ENCODE results near the gene LCP2.

- TF ChIP-seq, protein P1, sequence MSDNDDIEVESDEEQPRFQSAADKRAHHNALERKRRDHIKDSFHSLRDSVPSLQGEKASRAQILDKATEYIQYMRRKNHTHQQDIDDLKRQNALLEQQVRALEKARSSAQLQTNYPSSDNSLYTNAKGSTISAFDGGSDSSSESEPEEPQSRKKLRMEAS (IDR thresholded peaks at IDR 0.05; ENCODE audit: insufficient read depth, insufficient read length): no peak
- TF ChIP-seq, protein P2, sequence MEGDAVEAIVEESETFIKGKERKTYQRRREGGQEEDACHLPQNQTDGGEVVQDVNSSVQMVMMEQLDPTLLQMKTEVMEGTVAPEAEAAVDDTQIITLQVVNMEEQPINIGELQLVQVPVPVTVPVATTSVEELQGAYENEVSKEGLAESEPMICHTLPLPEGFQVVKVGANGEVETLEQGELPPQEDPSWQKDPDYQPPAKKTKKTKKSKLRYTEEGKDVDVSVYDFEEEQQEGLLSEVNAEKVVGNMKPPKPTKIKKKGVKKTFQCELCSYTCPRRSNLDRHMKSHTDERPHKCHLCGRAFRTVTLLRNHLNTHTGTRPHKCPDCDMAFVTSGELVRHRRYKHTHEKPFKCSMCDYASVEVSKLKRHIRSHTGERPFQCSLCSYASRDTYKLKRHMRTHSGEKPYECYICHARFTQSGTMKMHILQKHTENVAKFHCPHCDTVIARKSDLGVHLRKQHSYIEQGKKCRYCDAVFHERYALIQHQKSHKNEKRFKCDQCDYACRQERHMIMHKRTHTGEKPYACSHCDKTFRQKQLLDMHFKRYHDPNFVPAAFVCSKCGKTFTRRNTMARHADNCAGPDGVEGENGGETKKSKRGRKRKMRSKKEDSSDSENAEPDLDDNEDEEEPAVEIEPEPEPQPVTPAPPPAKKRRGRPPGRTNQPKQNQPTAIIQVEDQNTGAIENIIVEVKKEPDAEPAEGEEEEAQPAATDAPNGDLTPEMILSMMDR (IDR thresholded peaks at IDR 0.05; ENCODE audit: extremely low read depth in 1 of 2, insufficient read depth in 1 of 2, low read depth in 1 of 2, low read length in 2 of 2): no peak
- TF ChIP-seq MYC (IDR thresholded peaks at IDR 0.05; ENCODE audit: low read depth, low read length): no peak
These were observed 12.8 kb upstream of the LCP2 start for GRCh38 chr5:170310256-170310926.

Data from endothelial cell of umbilical vein (primary cell).